Hematopoietic multipotent progenitor cell treated with erythropoietin and hydrocortisone succinate and interleukin-3 and kit ligand, for 15 days (in vitro differentiated cells): Measurements from ENCODE around the gene ASIC2.
A peak's percentile ranks its signal among the peaks of the same experiment; 100 is the strongest.

Experiments
- DNase-seq: peaks from one replicate; pipeline ENCODE4 v3.0.0-alpha.2; 2015; ENCODE audit warnings: low spot score

Gene ASIC2

DNA sequence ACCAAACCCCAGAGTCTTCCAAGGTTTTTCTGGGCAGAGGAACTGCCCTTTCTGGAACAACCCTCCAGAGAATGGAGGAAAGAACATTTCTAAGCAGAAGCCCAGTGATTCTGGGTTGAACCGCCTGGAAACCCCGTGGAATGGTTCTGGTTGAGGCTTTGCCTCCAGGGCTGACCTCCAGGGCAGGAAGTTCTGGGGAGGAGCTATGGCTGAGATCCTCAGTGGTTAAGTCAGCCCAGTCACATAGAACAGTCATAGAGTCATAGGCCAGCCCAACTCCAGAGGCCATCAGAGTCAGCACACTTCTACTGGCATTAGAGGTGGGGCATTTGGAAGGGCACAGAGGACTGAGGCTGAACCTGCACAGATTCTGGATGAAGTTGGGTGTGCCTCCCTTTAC lies 235.5 kb downstream of the ASIC2 start:
- DNase-seq = no peak

DNA sequence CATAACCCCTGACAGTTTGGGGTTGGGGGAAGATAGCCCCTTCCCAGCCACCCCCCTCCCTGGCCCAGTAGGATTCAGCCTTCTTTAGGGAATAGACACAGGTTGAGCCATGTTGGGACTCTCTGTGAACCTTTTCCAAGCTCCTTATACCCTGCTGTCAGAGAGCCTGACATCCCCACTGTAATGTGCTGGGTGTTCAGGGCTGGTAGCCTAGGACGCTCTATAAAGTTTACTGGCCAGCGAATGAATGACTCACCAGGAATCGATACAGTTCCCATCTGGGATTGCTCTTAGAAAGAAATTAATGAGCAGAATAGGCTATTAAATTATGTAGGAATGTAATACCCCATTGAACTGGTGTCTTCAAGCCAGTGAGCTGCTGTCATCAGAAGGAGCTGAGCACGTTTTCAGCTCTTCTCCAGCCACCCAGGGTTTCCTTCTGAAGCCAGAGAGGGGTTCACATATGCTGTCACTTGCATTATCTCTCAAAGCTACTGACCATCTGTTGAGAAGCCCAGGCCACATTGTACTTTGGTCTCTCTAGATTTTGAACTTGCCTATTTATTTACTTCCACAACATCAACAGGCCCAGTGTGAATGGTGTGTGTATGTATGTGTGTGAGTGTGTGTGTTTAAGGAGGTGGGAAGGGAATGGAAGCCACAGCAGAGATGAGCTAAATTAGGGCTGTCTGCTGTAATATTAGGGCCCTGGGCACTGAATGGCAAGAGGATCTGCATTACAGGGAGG lies 236.5 kb downstream of the ASIC2 start:
- DNase-seq = no peak

DNA sequence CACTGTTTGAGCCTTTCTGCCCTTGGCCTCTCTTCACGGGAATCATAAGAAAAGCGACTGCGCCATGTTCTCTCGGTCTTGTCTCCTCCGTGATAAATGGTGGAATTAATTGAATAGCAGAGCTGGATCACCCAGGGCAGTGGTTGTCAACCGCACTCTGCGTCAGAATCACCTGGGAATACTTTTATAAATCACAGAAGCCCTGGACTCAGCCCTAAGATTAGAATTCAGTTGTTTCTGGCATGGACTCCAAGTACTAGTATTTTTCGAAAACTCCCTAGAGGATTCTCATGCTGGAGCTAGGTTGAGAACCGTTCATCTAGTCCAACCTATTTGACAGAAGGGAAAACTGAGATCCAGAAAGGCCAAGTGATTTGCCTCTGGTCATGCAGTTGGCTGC lies 237.3 kb downstream of the ASIC2 start:
- DNase-seq = no peak

DNA sequence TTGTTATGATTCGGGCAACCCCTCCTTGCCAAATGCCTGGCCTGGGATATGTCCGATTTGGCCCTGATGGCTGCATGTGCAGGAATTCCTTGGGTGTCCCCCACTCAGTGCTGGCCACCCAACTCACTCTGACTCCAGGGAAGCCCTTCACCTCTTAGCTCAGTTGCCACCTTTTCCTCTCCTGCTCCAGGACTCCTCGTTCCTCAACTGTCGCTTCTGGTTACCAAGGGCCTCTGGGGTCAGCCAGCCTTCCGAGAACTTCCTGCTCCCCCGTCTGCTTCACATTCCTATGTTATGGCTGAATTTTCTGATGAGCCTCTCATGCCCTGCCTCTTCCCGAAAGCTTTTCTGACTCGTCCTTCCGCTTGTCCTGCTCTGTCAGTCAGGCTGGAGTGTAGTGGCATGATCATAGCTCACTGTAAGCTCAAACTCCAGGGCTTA lies 237.9 kb downstream of the ASIC2 start:
- no peak for DNase-seq

DNA sequence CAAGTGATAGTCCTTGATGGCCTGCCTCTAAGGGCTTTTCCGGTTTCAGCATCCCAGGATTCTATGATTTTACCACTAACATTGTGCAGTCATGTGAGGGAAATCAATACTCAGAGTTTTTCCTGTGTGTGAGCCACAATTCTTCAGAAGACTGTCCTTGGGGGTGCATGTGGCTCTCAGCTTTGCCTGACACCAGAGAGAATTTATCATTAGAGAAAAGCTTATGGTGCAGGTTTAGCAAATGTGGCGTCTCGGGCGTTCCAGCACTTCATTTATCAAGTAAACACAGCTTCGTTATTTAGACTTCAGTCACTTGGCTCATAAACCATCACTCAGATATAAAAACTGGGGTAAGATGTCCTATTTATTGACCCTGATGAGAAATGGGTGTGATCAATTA lies 238.7 kb downstream of the ASIC2 start:
- no peak for DNase-seq

DNA sequence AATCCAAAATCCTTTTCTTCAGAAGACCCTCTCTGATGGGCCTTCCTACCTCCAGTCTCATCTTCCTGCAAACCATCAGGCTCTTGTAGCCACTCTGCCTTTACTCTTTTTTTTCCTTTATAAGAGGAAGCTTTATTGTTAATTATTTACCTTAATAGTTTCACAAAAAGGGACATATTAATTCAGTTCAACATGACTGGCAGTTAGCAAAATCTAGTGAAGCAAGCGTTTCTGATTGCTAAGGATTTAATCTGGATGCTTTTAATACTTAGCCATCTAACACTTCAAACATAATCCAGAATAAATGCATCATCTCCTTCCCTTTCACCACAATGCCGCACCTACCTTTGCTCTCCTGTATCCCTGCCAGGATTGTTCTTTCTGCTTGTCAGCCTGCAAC lies 239.4 kb downstream of the ASIC2 start:
- no peak for DNase-seq

DNA sequence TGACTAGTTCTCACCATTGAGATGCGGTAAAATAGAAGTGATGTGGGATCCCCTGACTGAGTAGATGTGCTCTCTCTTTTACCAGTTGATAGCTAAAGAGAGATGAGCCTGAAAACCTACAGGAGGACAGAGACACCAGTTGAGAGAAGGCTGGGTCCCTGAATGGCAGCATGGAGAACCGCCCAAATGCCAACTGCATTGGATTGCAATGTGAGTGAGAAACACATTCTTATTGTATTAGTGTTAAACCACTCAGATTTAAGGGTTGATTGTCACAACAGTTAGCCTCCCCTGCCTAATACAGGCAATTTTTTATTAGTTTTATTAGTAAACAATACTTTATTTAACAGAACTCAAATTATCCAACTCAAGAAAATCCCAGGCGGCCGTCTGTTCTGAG lies 240.2 kb downstream of the ASIC2 start:
- no peak for DNase-seq

DNA sequence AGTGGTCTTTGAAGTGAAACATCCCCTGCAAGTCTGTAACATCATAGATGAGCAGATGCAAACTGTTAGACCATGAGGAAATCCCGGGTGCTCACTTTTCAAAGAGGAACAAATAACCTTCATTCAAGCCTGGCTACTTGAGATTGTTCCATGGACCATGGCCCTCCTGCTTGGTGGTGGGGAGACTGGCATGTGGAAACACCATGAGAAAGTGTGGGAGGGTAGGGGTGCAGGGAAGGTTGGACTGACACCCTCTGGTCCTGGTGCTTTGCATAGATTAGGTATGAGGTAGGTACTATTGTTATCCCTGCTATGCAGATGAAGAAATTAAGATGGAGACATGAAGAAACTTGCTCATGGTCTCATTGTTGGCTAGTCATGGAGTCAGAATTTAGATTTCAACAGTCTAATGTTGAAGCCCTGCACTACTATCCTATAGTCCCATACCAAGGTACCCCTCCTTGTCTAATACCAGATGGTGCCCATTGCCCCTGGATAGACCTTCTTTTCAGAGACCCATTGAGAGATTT lies 242.4 kb downstream of the ASIC2 start:
- DNase-seq = no peak

DNA sequence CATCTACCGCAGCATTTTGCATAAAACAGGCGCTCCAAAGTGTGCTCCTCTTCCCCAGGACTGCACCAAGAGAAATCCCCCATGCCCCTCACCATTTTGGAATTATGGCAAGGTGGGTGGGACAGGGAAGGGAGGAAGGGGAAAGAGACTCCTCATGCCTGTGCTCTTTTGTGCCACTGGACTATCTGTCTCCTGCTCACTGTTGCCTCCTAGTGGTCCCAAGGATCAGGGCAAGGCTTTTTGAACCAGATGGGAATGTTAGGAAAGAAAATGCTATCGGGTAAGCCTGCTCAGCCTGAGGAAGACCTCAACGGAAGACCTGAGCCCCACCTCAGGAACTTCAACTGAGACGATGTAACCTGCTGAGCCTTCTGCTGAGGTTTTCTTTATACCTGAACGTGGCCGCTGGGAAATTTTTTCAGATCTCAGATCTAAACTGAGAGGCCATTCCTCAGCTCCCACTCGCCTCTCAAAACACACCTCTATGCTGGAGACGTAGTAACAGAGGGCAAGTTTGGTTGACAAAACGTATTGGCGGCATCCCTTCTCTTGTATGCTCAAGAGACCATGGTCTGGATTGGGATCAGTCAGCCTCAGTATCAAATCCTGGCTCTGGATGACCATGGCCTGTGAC lies 243.2 kb downstream of the ASIC2 start:
- peak; percentile 42 for DNase-seq

DNA sequence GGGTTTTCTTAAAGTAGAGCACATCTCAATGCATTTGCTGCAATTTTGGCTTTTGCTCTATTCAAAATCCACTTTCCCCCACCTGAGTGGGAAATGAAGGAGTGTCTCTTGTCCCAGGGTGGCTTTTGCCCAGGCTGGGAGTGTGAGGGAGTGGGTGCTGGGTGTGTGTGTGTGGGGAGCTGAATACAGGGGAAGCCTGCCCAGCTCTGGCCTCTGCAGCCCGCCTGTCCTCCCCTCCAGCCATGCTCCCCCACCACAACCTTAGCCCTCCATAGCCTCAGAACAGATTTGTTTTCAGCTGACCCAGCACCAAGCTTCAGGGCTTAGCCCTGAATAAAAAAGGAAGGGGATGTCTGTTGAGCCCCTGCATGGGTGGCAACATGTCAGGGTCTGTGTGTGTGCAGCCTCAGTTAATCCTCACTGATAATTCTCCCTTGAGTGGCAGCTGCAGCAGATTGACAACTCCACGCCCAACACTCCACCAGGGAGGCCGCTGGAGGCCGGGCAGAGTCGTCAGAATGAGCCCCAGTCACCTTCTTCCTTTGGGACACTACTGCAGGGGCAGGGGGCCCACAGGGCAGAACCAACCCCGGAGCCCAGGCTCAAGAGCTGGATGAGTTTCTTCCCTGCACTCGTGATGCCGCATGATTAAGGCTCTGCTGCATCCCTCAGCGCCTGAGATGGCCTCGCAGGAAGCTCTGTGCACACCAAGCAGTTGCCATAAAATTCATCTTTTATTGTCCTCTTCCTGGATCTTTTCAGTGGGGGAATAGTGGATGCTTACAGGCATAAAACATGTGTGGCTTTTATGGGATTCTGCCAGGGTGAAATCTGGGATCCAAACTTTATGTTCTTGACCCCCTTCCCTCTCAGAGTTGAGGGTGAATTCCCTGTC lies 246.5 kb downstream of the ASIC2 start:
- DNase-seq = no peak

DNA sequence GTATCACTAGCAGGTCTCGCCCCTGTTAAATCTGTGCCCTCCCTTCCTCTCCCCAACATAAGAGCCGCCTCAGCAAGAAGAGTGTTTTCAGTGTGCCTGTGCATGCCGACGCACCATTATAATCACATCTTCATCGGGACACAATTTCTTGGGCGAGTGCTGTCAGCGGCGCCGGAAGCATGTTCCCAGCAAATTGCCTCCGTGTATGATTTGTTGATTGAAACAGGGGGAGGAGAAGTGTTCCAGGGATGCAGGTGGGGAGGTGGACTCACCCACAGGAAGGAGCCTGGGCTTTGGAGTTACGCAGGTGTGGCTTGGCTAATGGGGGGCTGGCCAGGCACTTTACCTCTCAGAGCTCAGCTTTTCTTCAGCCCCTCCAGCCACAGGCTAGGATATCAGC lies 247.9 kb downstream of the ASIC2 start:
- DNase-seq = no peak

DNA sequence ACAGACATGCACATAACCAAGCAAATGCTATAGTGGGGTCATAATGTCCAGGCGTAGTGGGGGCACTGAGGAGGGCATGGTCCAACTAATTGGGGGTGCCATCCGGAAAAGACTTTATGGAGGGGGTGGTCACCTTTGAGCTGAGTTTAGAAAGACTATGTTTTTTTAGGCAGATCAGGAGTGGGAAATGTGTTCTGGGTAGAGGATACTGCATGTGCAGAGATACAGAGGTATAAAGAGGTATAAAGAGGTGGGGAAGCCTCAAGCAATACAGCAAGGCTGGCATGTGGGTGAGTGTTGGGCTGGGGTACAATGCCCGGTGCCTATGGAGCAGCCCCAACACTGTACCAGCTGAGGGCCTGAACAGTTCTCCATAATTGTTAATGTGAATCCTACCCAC lies 248.3 kb downstream of the ASIC2 start:
- DNase-seq = no peak

DNA sequence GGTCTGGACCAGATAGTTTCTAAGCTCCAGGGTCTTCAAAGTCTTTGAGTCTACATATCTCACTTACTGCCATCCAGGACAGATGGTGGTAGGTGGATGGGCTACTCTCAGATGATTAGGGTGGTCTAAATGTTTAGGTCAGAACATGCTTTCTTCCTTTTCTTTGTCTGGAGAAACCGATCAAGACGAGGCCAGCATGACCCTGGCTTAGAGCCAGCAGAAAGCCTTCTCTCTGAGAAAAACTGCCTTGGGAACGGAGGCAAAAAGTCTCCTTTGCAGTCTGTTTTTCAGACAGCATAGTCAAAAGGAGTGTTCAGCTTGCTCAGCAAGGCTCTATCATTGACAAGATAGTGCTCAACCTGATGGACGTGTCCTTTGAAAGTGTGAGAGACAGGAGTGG lies 252.6 kb downstream of the ASIC2 start:
- DNase-seq = no peak

DNA sequence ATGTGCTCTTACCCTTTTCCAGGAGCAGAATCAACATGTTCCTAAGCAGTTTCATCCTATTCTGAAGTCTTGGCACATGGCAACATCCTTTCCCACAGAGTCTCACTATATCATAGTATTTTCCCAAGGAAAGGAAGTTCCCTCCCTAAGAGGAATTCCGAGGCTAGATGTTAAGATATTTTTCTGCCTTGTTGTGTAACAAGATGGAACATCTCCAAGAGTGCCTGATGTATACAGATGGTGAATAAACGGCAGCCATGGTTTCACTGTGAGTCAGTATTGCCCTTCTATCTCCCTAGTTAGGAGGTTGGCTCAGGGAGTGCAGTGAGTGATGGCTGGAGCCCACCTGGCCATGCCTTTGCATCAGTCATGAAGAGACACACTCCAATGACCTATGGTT lies 253.2 kb downstream of the ASIC2 start:
- DNase-seq = no peak

DNA sequence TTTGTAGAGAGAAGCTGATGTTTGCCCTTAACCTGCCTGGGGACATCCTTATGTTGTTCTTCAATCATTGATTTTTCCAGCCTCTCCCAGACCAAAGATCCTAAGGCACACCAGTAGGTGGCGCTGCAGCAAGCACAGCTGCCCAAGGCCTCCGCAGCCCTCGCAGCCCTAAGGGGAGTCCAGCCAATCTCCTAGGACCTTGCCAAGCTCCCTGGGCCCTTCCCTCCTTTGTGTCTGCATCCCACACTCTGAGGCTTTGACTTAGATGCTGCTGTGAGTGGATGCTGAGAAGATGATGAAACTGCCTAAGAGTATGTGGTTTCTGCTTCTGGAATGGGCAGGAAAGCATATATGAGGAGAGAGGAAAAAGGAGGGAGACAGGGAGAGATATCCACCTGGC lies 254.4 kb downstream of the ASIC2 start:
- peak; percentile 12 for DNase-seq

DNA sequence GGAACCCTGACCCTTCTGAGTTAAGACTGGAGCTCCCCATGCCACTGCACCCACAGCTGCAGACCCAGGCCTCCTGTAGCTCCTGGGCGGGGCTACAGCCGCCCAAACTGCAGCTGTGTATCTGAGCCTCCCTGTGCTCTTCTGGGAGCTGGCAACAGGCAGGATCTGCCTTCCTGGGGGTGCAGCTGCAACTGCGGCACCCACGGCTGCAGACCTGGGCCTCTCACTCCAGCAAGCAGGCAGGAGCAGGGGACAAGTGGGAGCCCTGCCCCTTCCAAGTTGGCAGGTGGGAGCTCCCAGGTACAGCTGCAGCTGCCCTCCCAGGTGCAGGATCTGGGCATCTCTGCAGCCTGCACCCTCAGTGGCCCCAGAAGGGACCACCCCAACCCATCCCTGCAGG lies 259.9 kb downstream of the ASIC2 start:
- DNase-seq = no peak

DNA sequence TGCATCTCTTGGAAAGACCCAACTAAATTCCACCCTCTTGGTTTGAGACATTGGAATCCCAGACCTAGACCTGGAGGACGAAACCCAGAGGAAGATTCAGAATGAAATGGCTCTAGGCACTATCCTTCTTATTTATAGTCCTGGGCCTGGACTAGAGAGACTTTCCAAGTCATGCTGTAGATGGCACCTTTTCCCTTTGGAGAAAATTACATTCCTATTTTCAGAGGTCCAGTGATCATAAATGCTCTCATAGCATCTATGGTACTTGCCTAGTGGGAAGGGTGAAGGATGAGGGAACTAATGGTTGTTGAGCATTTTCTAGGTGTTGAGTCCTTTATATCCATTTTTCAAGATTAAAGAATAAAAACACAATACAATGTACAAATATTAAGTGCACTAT lies 264.3 kb downstream of the ASIC2 start:
- no peak for DNase-seq

DNA sequence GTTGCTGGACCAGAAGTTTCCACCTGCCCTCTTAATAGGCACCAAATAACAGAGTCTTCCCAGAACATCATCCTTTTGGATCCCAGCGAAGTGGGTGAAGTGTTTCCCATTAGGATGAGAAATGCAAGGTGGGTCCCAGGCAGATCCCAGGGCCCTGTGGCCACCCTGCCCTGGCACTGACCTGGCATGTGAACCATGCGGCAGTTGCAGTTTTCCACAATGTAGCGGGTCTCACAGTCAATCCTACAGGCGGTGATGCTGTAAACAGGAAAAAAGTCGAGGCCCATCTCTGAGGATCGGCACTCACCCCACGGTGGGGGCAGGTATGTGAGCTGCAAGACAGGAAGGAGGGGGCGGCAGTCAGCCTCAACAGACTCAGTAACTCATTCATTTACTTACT lies 265.0 kb downstream of the ASIC2 start:
- DNase-seq = no peak

DNA sequence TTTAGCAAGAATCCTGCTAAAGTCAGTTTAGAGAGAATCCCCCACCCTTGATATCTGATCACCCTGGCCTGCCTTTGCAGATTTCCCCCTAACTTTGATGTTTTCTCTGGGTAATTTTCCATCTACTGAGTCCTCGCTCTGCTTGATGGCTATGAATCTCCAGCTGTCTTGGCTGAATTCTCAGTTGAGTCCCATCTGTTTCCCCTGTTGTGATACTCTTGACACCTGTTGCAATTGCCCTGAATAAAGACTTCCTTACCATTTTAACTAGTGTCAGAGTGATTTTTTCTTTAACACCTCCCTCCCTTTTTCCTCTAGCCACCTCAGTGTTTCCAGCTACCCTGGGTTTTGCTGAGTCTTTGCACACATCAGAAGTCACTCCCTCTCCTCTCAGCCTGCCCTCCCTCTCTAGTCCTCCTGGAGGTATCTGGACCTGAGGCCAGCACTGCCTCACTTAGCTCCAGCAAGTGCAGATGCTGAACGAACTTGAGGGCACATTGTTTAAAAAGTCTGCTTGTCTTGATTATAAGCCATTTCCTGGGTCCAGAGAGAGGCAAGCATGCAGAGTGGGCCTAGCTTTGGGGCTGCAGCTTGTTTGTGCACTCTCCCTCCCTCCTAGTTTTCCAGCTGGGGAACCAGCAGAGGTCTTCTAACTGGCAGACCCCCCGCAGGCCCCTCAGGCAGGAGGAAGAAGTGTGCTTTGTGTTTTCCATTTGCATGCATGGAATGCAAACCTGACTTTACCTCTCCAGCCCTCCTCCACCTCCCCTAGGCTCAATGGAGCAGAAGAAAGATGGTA lies 268.2 kb downstream of the ASIC2 start:
- no peak for DNase-seq

DNA sequence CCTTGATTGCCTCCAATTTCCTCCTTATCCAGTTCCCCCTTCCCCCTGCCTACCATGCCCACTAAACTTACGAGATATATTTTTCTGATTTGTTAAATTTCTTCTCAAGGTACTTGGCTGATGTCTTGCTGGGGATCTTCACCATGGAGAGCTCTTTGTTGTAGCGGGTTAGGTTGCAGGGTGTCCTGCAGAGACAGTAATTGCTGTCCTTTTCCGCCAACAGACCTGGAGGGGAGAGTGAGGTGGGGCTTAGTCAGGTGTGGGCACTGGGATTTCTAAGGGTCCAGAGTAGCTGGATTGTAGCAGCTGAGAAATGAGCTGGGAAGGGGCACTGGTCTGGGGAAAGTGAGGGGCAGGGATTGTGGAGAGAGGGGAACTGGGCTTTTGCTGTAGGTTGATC lies 269.3 kb downstream of the ASIC2 start:
- no peak for DNase-seq

DNA sequence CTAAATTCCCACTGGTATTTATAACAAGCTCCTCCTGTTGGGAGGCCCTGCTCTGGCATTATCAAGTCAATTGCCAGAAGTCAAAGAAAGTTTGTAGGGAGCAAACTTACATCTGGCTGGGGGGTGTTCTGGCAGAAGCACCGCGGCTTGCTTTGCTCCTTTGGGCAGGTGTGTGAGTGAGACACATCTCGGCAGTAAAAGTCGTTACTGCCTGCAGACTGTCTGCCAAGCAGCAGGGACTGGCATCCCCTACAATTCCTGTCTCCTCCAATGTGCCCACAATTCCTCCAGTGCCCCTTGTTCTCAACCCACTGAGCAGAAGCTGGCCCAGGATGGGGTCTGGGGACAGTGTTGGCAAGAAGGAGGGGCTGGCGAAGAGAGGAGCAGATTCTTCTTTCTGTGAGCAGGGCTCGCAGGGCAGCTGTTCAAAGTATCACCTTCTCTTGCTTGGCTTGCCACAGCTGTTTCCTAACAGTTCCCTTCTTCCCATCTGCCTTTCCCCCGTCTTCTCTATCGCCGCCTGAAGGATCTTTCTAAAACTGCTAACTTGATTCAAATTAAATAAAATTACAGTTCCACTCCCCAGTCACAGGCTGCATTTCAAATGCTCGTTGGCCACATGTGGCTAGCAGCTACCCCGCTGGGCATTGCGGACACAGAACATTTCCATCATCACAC lies 271.2 kb downstream of the ASIC2 start:
- DNase-seq = no peak
